H1 (cell line): ENCODE data around the gene ABHD6. TPM values are rescaled to one million over a fixed set of nuclear protein-coding genes. Genes with fewer than 3 reads are reported as not detected.

ENCODE experiments used
- CTCF ChIA-PET: fragments of 300-600 bp; sonication (Branson Sonifier 250); formaldehyde crosslinking; loops from one replicate; lab custom pipeline; 2021; ENCODE audit not compliant: partially characterized antibody; lab: Charles Lee
- POLR2A ChIA-PET: fragments of 300-600 bp; sonication (Branson Sonifier 250); formaldehyde crosslinking; loops from one replicate; lab custom pipeline; 2021; ENCODE audit warnings: inconsistent platforms; ENCODE audit not compliant: partially characterized antibody; lab: Charles Lee
- DNase-seq, 2 experiments: peaks; one replicate each; pipeline versions ENCODE4 v3.0.0 to v3.0.0-alpha.2; 2010 to 2022; ENCODE audit warnings: low spot score in 2 of 2, low read depth in 1 of 2, mixed read lengths in 1 of 2
- FAIRE-seq: peaks from 2 replicates; lab custom pipeline; 2011; peaks lifted over from hg19 to GRCh38; lab: Jason Lieb, UNC
- H2AFZ ChIP-seq: 2 replicates; pipeline ENCODE4 v1.8.1; 2012; ENCODE audit warnings: low read length, inconsistent platforms
- H2AK5ac ChIP-seq: 2 replicates; pipeline ENCODE4 v1.6.1; 2013; ENCODE audit warnings: low read depth, low read length
- H2BK120ac ChIP-seq: replicated peaks from 2 replicates; pipeline ENCODE3; 2013; ENCODE audit warnings: low read depth, low read length, inconsistent platforms
- H2BK12ac ChIP-seq: 2 replicates; pipeline ENCODE4 v1.6.1; 2013; ENCODE audit warnings: low read depth, low read length
- H2BK15ac ChIP-seq: 2 replicates; pipeline ENCODE4 v1.6.1; 2013; ENCODE audit warnings: low read length
- H2BK20ac ChIP-seq: 2 replicates; pipeline ENCODE4 v1.6.1; 2013; ENCODE audit warnings: low read length
- H2BK5ac ChIP-seq: 2 replicates; pipeline ENCODE4 v1.6.1; 2013; ENCODE audit warnings: low read depth, low read length
- H3K14ac ChIP-seq: 2 replicates; pipeline ENCODE4 v1.6.1; 2013; ENCODE audit warnings: inconsistent platforms; ENCODE audit not compliant: insufficient read length
- H3K18ac ChIP-seq: 2 replicates; pipeline ENCODE4 v1.6.1; 2013; ENCODE audit warnings: low read length; ENCODE audit errors: extremely low read depth
- H3K23ac ChIP-seq: 2 replicates; pipeline ENCODE4 v1.6.1; 2013; ENCODE audit warnings: inconsistent platforms; ENCODE audit not compliant: insufficient read length
- H3K23me2 ChIP-seq: 2 replicates; pipeline ENCODE4 v1.6.1; 2013; ENCODE audit warnings: low read depth, low read length
- H3K27ac ChIP-seq: 2 replicates; pipeline ENCODE4 v1.6.1; 2011; ENCODE audit warnings: low read depth, low read length, inconsistent platforms
- H3K27me3 ChIP-seq, 4 experiments: replicated peaks in 1 of 4; 1 replicate in 1 of 4; 2 replicates in 3 of 4; pipeline versions ENCODE4 v1.6.1 to v1.8.1; 2011 to 2013; ENCODE audit warnings: low read length in 3 of 4, mild to moderate bottlenecking in 3 of 4, inconsistent platforms in 2 of 4, mixed read lengths in 2 of 4, moderate library complexity in 1 of 4; ENCODE audit not compliant: control insufficient read depth in 3 of 4, insufficient read depth in 3 of 4; ENCODE audit errors: extremely low read depth in 1 of 4
- H3K36me3 ChIP-seq, 4 experiments: 2 replicates each; pipeline versions ENCODE4 v1.6.1 to v1.8.1; 2011 to 2013; ENCODE audit warnings: mild to moderate bottlenecking in 4 of 4, low read length in 3 of 4, moderate library complexity in 2 of 4, control low read depth in 1 of 4, inconsistent platforms in 1 of 4; ENCODE audit not compliant: insufficient read depth in 4 of 4, control insufficient read depth in 2 of 4
- H3K4ac ChIP-seq: replicated peaks from 2 replicates; pipeline ENCODE3; 2013; ENCODE audit warnings: low read length, low read depth, mixed read lengths, inconsistent platforms; ENCODE audit not compliant: insufficient read length
- H3K4me1 ChIP-seq, 4 experiments: replicated peaks in 1 of 4; 1 replicate in 1 of 4; 2 replicates in 3 of 4; pipeline versions ENCODE4 v1.6.1 to v1.8.1; 2011 to 2013; ENCODE audit warnings: low read length in 3 of 4, inconsistent platforms in 2 of 4, mixed read lengths in 1 of 4; ENCODE audit not compliant: insufficient read depth in 4 of 4, control insufficient read depth in 3 of 4
- H3K4me2 ChIP-seq, 2 experiments: 2 replicates each; pipeline versions ENCODE4 v1.6.1 to v1.8.1; 2011 to 2013; ENCODE audit warnings: low read depth in 2 of 2, low read length in 2 of 2, control low read depth in 1 of 2, inconsistent platforms in 1 of 2, mild to moderate bottlenecking in 1 of 2; ENCODE audit not compliant: insufficient read depth in 1 of 2
- H3K4me3 ChIP-seq, 4 experiments: fragments of 200-600, 300-600 bp in 1 of 4; sonication (generic), shearing (Covaris generic), sonication (Bioruptor Twin) in 1 of 4; 2 replicates each; pipeline versions ENCODE4 v1.5.1 to v1.8.1; 2011 to 2016; ENCODE audit warnings: low read length in 4 of 4, low read depth in 3 of 4, control low read depth in 2 of 4, inconsistent platforms in 2 of 4, mild to moderate bottlenecking in 2 of 4, mixed read lengths in 1 of 4, moderate library complexity in 1 of 4; ENCODE audit not compliant: insufficient read depth in 2 of 4; ENCODE audit errors: extremely low read depth in 1 of 4
- H3K56ac ChIP-seq: replicated peaks from 2 replicates; pipeline ENCODE3; 2013; ENCODE audit warnings: low read depth, mild to moderate bottlenecking, mixed read lengths, low read length, inconsistent platforms; ENCODE audit not compliant: insufficient read length
- H3K79me1 ChIP-seq: 2 replicates; pipeline ENCODE4 v1.6.1; 2013; ENCODE audit warnings: low read depth, low read length, control low read depth
- H3K79me2 ChIP-seq, 2 experiments: 2 replicates each; pipeline versions ENCODE4 v1.6.1 to v1.8.1; 2012 to 2013; ENCODE audit warnings: low read length in 2 of 2, mild to moderate bottlenecking in 2 of 2, inconsistent platforms in 1 of 2; ENCODE audit not compliant: insufficient read depth in 2 of 2, control insufficient read depth in 1 of 2
- H3K9ac ChIP-seq, 4 experiments: replicated peaks in 1 of 4; 1 replicate in 1 of 4; 2 replicates in 3 of 4; pipeline versions ENCODE4 v1.6.1 to v1.8.1; 2011 to 2013; ENCODE audit warnings: low read depth in 3 of 4, low read length in 3 of 4, control low read depth in 2 of 4, mild to moderate bottlenecking in 2 of 4, moderate library complexity in 2 of 4, inconsistent platforms in 1 of 4; ENCODE audit errors: extremely low read depth in 1 of 4
- H3K9me3 ChIP-seq, 2 experiments: 2 replicates each; pipeline versions ENCODE4 v1.6.1 to v1.8.1; 2012 to 2013; ENCODE audit warnings: mild to moderate bottlenecking in 2 of 2, moderate library complexity in 2 of 2, control low read depth in 1 of 2, inconsistent platforms in 1 of 2, low read depth in 1 of 2, low read length in 1 of 2, mixed read lengths in 1 of 2; ENCODE audit not compliant: insufficient read depth in 2 of 2
- H4K20me1 ChIP-seq, 2 experiments: replicated peaks in 1 of 2; 2 replicates each; pipeline versions ENCODE3 to v1.8.1; 2011 to 2013; ENCODE audit warnings: inconsistent platforms in 2 of 2, low read length in 2 of 2, mild to moderate bottlenecking in 1 of 2; ENCODE audit not compliant: insufficient read depth in 2 of 2, control insufficient read depth in 1 of 2
- H4K5ac ChIP-seq: 2 replicates; pipeline ENCODE4 v1.6.1; 2013; ENCODE audit warnings: low read length, low read depth, mixed read lengths, inconsistent platforms; ENCODE audit not compliant: insufficient read length
- H4K8ac ChIP-seq: 2 replicates; pipeline ENCODE4 v1.8.0; 2013; ENCODE audit warnings: mild to moderate bottlenecking, moderate library complexity, low read length, inconsistent platforms; ENCODE audit not compliant: insufficient read depth; ENCODE audit errors: extremely low read depth
- H4K91ac ChIP-seq: replicated peaks from 2 replicates; pipeline ENCODE3; 2013; ENCODE audit warnings: low read length, mixed read lengths, inconsistent platforms; ENCODE audit not compliant: insufficient read length
- BACH1 ChIP-seq: IDR thresholded peaks from 2 replicates; pipeline ENCODE4 v1.6.1; 2012; ENCODE audit warnings: low read length, improper control_type of control experiment
- CEBPB ChIP-seq: IDR thresholded peaks from 2 replicates; pipeline ENCODE4 v1.6.1; 2012; ENCODE audit warnings: low read depth, low read length
- FOSL1 ChIP-seq: IDR thresholded peaks from 2 replicates; pipeline ENCODE4 v1.6.1; 2011; ENCODE audit warnings: mild to moderate bottlenecking, low read depth, low read length, moderate library complexity; ENCODE audit not compliant: insufficient read depth
- GABPA ChIP-seq: IDR thresholded peaks from 2 replicates; pipeline ENCODE4 v1.6.1; 2011; ENCODE audit warnings: mild to moderate bottlenecking, low read length, moderate library complexity, borderline replicate concordance; ENCODE audit not compliant: insufficient read depth
- JUND ChIP-seq: IDR thresholded peaks from 2 replicates; pipeline ENCODE4 v1.6.1; 2011; ENCODE audit warnings: mild to moderate bottlenecking, improper control_type of control experiment, low read length
- POLR2A ChIP-seq, 2 experiments: IDR thresholded peaks; 1 replicate in 1 of 2; 2 replicates in 1 of 2; pipeline ENCODE4 v1.6.1; 2011; ENCODE audit warnings: low read depth in 2 of 2, low read length in 2 of 2, mild to moderate bottlenecking in 2 of 2; ENCODE audit errors: control extremely low read depth in 1 of 2
- POU5F1 ChIP-seq: IDR thresholded peaks from 2 replicates; pipeline ENCODE4 v1.6.1; 2011; ENCODE audit warnings: low read depth, mild to moderate bottlenecking, low read length, moderate library complexity
- RAD21 ChIP-seq, 2 experiments: IDR thresholded peaks in 1 of 2; conservative IDR thresholded peaks in 1 of 2; 2 replicates each; pipeline ENCODE4 v1.6.1; 2011; ENCODE audit warnings: low read depth in 2 of 2, low read length in 2 of 2, improper control_type of control experiment in 1 of 2, inconsistent platforms in 1 of 2, mild to moderate bottlenecking in 1 of 2, moderate library complexity in 1 of 2
- SIX5 ChIP-seq: IDR thresholded peaks from 2 replicates; pipeline ENCODE4 v1.6.1; 2011; ENCODE audit warnings: mild to moderate bottlenecking, low read depth, low read length
- WGBS, 2 experiments: shearing (Covaris generic) in 1 of 2; methylation state at CpG; one replicate each; pipeline versions ENCODE4 v1.1.6 to v1.1.7; 2013 to 2015; ENCODE audit warnings: low lambda C conversion rate in 2 of 2, mixed read lengths in 2 of 2, inconsistent platforms in 1 of 2, low coverage in 1 of 2, missing lambda C conversion rate in 1 of 2; ENCODE audit not compliant: insufficient replicate concordance in 2 of 2, insufficient coverage in 1 of 2, insufficient read length in 1 of 2; ENCODE audit errors: extremely low coverage in 1 of 2, missing lambda C conversion rate in 1 of 2; 5-methylcytosine and 5-hydroxymethylcytosine counted together
- polyA plus RNA-seq, 7 experiments: library from polyadenylated mRNA; depleted of rRNA in 3 of 7; stranded (reverse) in 5 of 7; unstranded in 2 of 7; fragments of >200 nt in 5 of 7; fragments of 200-250 nt in 2 of 7; gene quantifications; 1 replicate in 5 of 7; 2 replicates in 1 of 7; 4 replicates in 1 of 7; pipeline versions ENCODE4 v1.2.1 to v1.2.3, GENCODE V29; 2011 to 2013; ENCODE audit warnings: missing spikeins in 2 of 7, mixed read lengths in 2 of 7
- total RNA-seq: library from RNA; stranded (reverse); fragmentation: NEBNext Ultra II Directional; extraction: Animal tissue kit (Norgen Biotek cat#: 25700); gene quantifications from 2 replicates; pipeline ENCODE4 v1.2.1, GENCODE V29; 2021

ABHD6 gene
- total and polyA plus RNA-seq, 2 of the 8 experiments (the other 6 are each of a cell fraction or from before 2014, with no cell fraction given) = 5.9 to 6.6 TPM

DNA sequence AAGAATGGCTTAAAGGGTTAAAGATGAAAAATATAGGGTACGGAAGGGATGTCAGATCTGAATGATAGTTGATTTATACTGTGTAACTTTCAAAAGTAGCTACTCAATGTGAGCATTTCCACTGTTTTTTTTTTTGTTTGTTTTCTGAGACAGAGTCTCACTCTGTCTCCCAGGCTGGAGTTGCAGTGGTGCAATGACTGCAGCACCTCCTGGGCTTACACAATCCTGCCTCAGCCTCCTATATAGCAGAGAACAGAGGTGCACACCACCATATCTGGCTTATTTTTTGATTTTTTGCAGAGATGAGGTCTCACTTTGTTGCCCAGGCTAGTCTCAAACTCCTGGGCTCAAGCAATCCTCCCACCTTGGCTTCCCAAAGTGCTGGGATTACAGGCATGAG, 85.2 kb downstream of the ABHD6 start:
- Histone ChIP-seq H3K23ac (no peak overlapping the region), H3K9me3 (no peaks in the 10 kb centered on the region), H3K79me2 (no peaks in the 10 kb centered on the region), H3K18ac (no peak overlapping the region; the same call in 1 of the 2 replicates), H4K91ac (peak overlapping the region; percentile 9), H3K23me2 (no peaks in the 10 kb centered on the region), H2BK120ac (no peak overlapping the region), H4K20me1 (peaks cover 0 to 4% of the 10 kb centered on the region in 2 experiments), H2BK15ac (no peak overlapping the region), H2AFZ (no peak overlapping the region), H3K56ac (no peak overlapping the region), H4K5ac (no peak overlapping the region), H3K36me3 (peaks cover 3 to 16% (median 10%) of the 10 kb centered on the region in 4 experiments; a peak in 6 of 8 replicates), H3K4me2 (no peak overlapping the region), H3K27me3 (no peaks in the 10 kb centered on the region), H3K4me3 (no peak overlapping the region), H3K27ac (no peak overlapping the region), H3K4ac (no peak overlapping the region), H3K14ac (no peak overlapping the region), H3K4me1 (peaks cover 0 to 9% (median 9%) of the 10 kb centered on the region in 4 experiments; a peak in 5 of 7 replicates), H2BK5ac (no peak overlapping the region), H2BK12ac (no peak overlapping the region; the same call in 1 of the 2 replicates), H3K9ac (no peak overlapping the region), H4K8ac (no peak overlapping the region), H2BK20ac (no peak overlapping the region), H2AK5ac (no peak overlapping the region), H3K79me1 (no peaks in the 10 kb centered on the region; the same call in 1 of the 2 replicates)
- no peak for DNase-seq
- CTCF ChIA-PET = interaction anchor here (1.3 to 12.7 kb wide), 5 partner anchors 14 to 112 kb away, joined by 4 to 104 read pairs (median 5); partner anchors contain the start of genes HTD2 and RPP14
- no peak for FAIRE-seq
- 94% methylated on average over 1 of the region's 1 CpG; no CpG with 5 or more reads in 1 of the 2 experiments for WGBS, 2 experiments
- TF ChIP-seq JUND (no peak), GABPA (no peak), BACH1 (no peak), CEBPB (no peak), RAD21 (IDR thresholded peaks at IDR 0.05 in 1 of 2, conservative IDR thresholded peaks at IDR 0.05 in 1 of 2; ENCODE audit: low read depth in 2 of 2, low read length in 2 of 2) (no peak), POU5F1 (no peak), POLR2A (IDR thresholded peaks at IDR 0.05; ENCODE audit: control extremely low read depth in 1 of 2, low read depth in 2 of 2, low read length in 2 of 2) (no peak), FOSL1 (no peak), SIX5 (no peak)
- POLR2A ChIA-PET = interaction anchor here (0.8 to 9.0 kb wide), 6 partner anchors 8 to 199 kb away, joined by 3 to 64 read pairs (median 4); partner anchors contain the start of genes HTD2 and RPP14
